ENCODE results near the gene RUBCNL. TPM values are rescaled to one million over a fixed set of nuclear protein-coding genes. Genes with fewer than 3 reads are reported as not detected.
A peak's percentile ranks its signal among the peaks of the same experiment; 100 is the strongest.

Gene RUBCNL
- total and polyA plus RNA-seq, 9 of the 15 experiments (the other 6 are each of a cell fraction or from before 2014, with no cell fraction given): 0.04 to 0.35 (median 0.12) TPM; not detected in 3

DNA sequence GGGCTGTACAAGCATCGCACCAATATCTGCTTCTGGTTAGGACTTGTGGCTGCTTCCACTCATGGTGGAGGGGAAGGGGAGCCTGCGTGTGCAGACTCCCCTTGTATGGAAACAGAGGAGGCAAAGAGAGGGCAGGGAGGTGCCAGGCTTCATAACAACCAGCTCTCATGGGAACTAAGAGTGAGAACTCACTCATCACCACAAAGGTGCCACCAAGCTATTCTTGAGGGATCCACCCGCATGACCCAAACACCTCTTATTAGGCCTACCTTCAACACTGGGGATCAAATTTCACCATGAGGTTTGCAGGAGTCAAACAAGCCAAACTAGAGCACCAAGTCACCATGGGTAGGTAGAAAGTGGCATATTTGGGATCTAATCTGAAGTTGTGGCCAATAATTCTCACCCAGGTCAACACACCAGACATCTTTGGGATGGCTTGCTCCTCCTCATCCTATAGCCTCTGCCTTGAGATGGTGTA, 46.4 kb downstream of the RUBCNL start:
- H3K4me1 ChIP-seq (replicated peaks in 1 of 2; ENCODE audit: control insufficient read depth in 2 of 2, insufficient read depth in 2 of 2, low read length in 2 of 2): peaks cover 0 to 4% of the 10 kb centered on the region in 2 experiments; a peak in 2 of 5 replicates
- H2AFZ ChIP-seq (ENCODE audit: low read depth, low read length): no peak overlapping the region
- H3K27ac ChIP-seq (ENCODE audit: extremely low read depth, low read depth, low read length): no peak overlapping the region
- no peaks in the 10 kb centered on the region for H4K20me1 ChIP-seq (replicated peaks; ENCODE audit: control insufficient read depth, insufficient read depth, low read length)
- in situ Hi-C loops (cut with MboI): no loop called here
- WGBS (ENCODE audit: insufficient coverage, low coverage, missing lambda C conversion rate): 26% methylated on average over 3 of the region's 3 CpGs
- ATAC-seq (no peak), DNase-seq (ENCODE audit: extremely low read depth in 1 of 4, low spot score in 3 of 4) (no peak), FAIRE-seq (no peak)
- no peaks in the 10 kb centered on the region for H3K9me3 ChIP-seq (replicated peaks; ENCODE audit: control insufficient read depth, insufficient read depth, low read depth, low read length)
- ChIA-PET CTCF (ENCODE audit: low intra/inter-chr PET ratio) (no interaction called here), POLR2A (no interaction called here)
- H3K79me2 ChIP-seq (ENCODE audit: control insufficient read depth, insufficient read depth, low read length): no peaks in the 10 kb centered on the region
- H3K27me3 ChIP-seq (ENCODE audit: control insufficient read depth in 2 of 2, insufficient read depth in 2 of 2, low read length in 2 of 2): peaks cover 0 to 3% of the 10 kb centered on the region in 2 experiments; a peak in 1 of 5 replicates
- no peak overlapping the region for H3K4me2 ChIP-seq (ENCODE audit: insufficient read depth, low read length)
- no peaks in the 10 kb centered on the region for H3K9me1 ChIP-seq (ENCODE audit: control insufficient read depth, insufficient read depth, low read length)
- TF ChIP-seq, protein P1, sequence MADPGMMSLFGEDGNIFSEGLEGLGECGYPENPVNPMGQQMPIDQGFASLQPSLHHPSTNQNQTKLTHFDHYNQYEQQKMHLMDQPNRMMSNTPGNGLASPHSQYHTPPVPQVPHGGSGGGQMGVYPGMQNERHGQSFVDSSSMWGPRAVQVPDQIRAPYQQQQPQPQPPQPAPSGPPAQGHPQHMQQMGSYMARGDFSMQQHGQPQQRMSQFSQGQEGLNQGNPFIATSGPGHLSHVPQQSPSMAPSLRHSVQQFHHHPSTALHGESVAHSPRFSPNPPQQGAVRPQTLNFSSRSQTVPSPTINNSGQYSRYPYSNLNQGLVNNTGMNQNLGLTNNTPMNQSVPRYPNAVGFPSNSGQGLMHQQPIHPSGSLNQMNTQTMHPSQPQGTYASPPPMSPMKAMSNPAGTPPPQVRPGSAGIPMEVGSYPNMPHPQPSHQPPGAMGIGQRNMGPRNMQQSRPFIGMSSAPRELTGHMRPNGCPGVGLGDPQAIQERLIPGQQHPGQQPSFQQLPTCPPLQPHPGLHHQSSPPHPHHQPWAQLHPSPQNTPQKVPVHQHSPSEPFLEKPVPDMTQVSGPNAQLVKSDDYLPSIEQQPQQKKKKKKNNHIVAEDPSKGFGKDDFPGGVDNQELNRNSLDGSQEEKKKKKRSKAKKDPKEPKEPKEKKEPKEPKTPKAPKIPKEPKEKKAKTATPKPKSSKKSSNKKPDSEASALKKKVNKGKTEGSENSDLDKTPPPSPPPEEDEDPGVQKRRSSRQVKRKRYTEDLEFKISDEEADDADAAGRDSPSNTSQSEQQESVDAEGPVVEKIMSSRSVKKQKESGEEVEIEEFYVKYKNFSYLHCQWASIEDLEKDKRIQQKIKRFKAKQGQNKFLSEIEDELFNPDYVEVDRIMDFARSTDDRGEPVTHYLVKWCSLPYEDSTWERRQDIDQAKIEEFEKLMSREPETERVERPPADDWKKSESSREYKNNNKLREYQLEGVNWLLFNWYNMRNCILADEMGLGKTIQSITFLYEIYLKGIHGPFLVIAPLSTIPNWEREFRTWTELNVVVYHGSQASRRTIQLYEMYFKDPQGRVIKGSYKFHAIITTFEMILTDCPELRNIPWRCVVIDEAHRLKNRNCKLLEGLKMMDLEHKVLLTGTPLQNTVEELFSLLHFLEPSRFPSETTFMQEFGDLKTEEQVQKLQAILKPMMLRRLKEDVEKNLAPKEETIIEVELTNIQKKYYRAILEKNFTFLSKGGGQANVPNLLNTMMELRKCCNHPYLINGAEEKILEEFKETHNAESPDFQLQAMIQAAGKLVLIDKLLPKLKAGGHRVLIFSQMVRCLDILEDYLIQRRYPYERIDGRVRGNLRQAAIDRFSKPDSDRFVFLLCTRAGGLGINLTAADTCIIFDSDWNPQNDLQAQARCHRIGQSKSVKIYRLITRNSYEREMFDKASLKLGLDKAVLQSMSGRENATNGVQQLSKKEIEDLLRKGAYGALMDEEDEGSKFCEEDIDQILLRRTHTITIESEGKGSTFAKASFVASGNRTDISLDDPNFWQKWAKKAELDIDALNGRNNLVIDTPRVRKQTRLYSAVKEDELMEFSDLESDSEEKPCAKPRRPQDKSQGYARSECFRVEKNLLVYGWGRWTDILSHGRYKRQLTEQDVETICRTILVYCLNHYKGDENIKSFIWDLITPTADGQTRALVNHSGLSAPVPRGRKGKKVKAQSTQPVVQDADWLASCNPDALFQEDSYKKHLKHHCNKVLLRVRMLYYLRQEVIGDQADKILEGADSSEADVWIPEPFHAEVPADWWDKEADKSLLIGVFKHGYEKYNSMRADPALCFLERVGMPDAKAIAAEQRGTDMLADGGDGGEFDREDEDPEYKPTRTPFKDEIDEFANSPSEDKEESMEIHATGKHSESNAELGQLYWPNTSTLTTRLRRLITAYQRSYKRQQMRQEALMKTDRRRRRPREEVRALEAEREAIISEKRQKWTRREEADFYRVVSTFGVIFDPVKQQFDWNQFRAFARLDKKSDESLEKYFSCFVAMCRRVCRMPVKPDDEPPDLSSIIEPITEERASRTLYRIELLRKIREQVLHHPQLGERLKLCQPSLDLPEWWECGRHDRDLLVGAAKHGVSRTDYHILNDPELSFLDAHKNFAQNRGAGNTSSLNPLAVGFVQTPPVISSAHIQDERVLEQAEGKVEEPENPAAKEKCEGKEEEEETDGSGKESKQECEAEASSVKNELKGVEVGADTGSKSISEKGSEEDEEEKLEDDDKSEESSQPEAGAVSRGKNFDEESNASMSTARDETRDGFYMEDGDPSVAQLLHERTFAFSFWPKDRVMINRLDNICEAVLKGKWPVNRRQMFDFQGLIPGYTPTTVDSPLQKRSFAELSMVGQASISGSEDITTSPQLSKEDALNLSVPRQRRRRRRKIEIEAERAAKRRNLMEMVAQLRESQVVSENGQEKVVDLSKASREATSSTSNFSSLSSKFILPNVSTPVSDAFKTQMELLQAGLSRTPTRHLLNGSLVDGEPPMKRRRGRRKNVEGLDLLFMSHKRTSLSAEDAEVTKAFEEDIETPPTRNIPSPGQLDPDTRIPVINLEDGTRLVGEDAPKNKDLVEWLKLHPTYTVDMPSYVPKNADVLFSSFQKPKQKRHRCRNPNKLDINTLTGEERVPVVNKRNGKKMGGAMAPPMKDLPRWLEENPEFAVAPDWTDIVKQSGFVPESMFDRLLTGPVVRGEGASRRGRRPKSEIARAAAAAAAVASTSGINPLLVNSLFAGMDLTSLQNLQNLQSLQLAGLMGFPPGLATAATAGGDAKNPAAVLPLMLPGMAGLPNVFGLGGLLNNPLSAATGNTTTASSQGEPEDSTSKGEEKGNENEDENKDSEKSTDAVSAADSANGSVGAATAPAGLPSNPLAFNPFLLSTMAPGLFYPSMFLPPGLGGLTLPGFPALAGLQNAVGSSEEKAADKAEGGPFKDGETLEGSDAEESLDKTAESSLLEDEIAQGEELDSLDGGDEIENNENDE (IDR thresholded peaks at IDR 0.05; ENCODE audit: low read depth, low read length): no peak
- TF ChIP-seq, protein P2, sequence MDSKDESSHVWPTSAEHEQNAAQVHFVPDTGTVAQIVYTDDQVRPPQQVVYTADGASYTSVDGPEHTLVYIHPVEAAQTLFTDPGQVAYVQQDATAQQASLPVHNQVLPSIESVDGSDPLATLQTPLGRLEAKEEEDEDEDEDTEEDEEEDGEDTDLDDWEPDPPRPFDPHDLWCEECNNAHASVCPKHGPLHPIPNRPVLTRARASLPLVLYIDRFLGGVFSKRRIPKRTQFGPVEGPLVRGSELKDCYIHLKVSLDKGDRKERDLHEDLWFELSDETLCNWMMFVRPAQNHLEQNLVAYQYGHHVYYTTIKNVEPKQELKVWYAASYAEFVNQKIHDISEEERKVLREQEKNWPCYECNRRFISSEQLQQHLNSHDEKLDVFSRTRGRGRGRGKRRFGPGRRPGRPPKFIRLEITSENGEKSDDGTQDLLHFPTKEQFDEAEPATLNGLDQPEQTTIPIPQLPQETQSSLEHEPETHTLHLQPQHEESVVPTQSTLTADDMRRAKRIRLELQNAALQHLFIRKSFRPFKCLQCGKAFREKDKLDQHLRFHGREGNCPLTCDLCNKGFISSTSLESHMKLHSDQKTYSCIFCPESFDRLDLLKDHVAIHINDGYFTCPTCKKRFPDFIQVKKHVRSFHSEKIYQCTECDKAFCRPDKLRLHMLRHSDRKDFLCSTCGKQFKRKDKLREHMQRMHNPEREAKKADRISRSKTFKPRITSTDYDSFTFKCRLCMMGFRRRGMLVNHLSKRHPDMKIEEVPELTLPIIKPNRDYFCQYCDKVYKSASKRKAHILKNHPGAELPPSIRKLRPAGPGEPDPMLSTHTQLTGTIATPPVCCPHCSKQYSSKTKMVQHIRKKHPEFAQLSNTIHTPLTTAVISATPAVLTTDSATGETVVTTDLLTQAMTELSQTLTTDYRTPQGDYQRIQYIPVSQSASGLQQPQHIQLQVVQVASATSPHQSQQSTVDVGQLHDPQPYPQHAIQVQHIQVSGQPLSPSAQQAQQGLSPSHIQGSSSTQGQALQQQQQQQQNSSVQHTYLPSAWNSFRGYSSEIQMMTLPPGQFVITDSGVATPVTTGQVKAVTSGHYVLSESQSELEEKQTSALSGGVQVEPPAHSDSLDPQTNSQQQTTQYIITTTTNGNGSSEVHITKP (IDR thresholded peaks at IDR 0.05; ENCODE audit: partially characterized antibody): peak; percentile 42
- no peak for TF ChIP-seq THRAP3 (IDR thresholded peaks at IDR 0.05; ENCODE audit: borderline replicate concordance)
- no peak overlapping the region for H3K9ac ChIP-seq (ENCODE audit: insufficient read depth in 1 of 2, low read depth in 2 of 2, low read length in 2 of 2)
- H3K4me3 ChIP-seq: no peak overlapping the region
- intact Hi-C loops (cut with micrococcal nuclease): no loop called here
- no TSS peak for BruUV-seq (replicated peaks)
- no peaks in the 10 kb centered on the region for H3K36me3 ChIP-seq (ENCODE audit: control insufficient read depth, insufficient read depth, low read length)

Data from K562 (cell line).